ENCODE data around the gene TRAF7. TPM values are rescaled to one million over a fixed set of nuclear protein-coding genes. Genes with fewer than 3 reads are reported as not detected.

The TRAF7 gene
- total RNA-seq, 1 donor from 2014 or later, result 83.9 TPM

- no peak for DNase-seq (ENCODE audit: low read depth)
- H3K27me3 ChIP-seq (ENCODE audit: control insufficient read depth, insufficient read depth, low read length), result no peaks in the 10 kb centered on the region
- H3K36me3 ChIP-seq (ENCODE audit: control insufficient read depth, insufficient read depth, low read length), result peaks cover 4% of the 10 kb centered on the region
- H3K4me3 ChIP-seq (ENCODE audit: low read depth, low read length), result no peak overlapping the region
- TF ChIP-seq CTCF (IDR thresholded peaks at IDR 0.05; ENCODE audit: insufficient read depth, low read length, poor library complexity, severe bottlenecking), result no peak
These were observed 2.7 kb downstream of the TRAF7 start for GRCh38 chr16:2158262-2158638.

- peaks cover 2% of the 10 kb centered on the region for H3K36me3 ChIP-seq (ENCODE audit: control insufficient read depth, insufficient read depth, low read length)
- H3K4me3 ChIP-seq (ENCODE audit: low read depth, low read length), result no peak overlapping the region
- no peak for DNase-seq (ENCODE audit: low read depth)
- TF ChIP-seq CTCF (IDR thresholded peaks at IDR 0.05; ENCODE audit: insufficient read depth, low read length, poor library complexity, severe bottlenecking), result no peak
- no peaks in the 10 kb centered on the region for H3K27me3 ChIP-seq (ENCODE audit: control insufficient read depth, insufficient read depth, low read length)
These were observed 3.7 kb downstream of the TRAF7 start for GRCh38 chr16:2159175-2159838.

GRCh38 chr16:2160915-2161551, 5.5 kb downstream of the TRAF7 start:
- Histone ChIP-seq H3K27me3 (ENCODE audit: control insufficient read depth, insufficient read depth, low read length) (no peaks in the 10 kb centered on the region), H3K4me3 (ENCODE audit: low read depth, low read length) (no peak overlapping the region), H3K36me3 (ENCODE audit: control insufficient read depth, insufficient read depth, low read length) (peaks cover 2% of the 10 kb centered on the region)
- no peak for DNase-seq (ENCODE audit: low read depth)
- TF ChIP-seq CTCF (IDR thresholded peaks at IDR 0.05; ENCODE audit: insufficient read depth, low read length, poor library complexity, severe bottlenecking), result no peak

GRCh38 chr16:2161911-2162310, 6.3 kb downstream of the TRAF7 start:
- no peak for TF ChIP-seq CTCF (IDR thresholded peaks at IDR 0.05; ENCODE audit: insufficient read depth, low read length, poor library complexity, severe bottlenecking)
- H3K4me3 ChIP-seq (ENCODE audit: low read depth, low read length), result no peak overlapping the region
- no peaks in the 10 kb centered on the region for H3K27me3 ChIP-seq (ENCODE audit: control insufficient read depth, insufficient read depth, low read length)
- H3K36me3 ChIP-seq (ENCODE audit: control insufficient read depth, insufficient read depth, low read length), result peaks cover 2% of the 10 kb centered on the region
- no peak for DNase-seq (ENCODE audit: low read depth)

- Histone ChIP-seq H3K4me3 (ENCODE audit: low read depth, low read length) (no peak overlapping the region), H3K27me3 (ENCODE audit: control insufficient read depth, insufficient read depth, low read length) (no peaks in the 10 kb centered on the region), H3K36me3 (ENCODE audit: control insufficient read depth, insufficient read depth, low read length) (no peaks in the 10 kb centered on the region)
- TF ChIP-seq CTCF (IDR thresholded peaks at IDR 0.05; ENCODE audit: insufficient read depth, low read length, poor library complexity, severe bottlenecking), result no peak
- no peak for DNase-seq (ENCODE audit: low read depth)
These were observed 7.1 kb downstream of the TRAF7 start for GRCh38 chr16:2162676-2163118.

Data from kidney epithelial cell (primary cell).